SK-N-SH treated with all-trans-retinoic acid at 6 μM for 48 hours (cell line): ENCODE measurements around the gene USP15.
"Not testable (repeated sequence)": the region's sequence is repeated elsewhere in the genome, so short reads cannot be mapped to it uniquely, and the experiment has no call there.

Experiments used
- ARNTL ChIP-seq: fragments of 450-650 bp; formaldehyde crosslinking; IDR thresholded peaks from 2 replicates; pipeline ENCODE4 v1.5.0; 2020; ENCODE audit warnings: low read depth, mild to moderate bottlenecking, moderate library complexity, borderline replicate concordance
- CREB5 ChIP-seq: fragments of 250-450 bp; sonication (Bioruptor Pico); IDR thresholded peaks from 2 replicates; pipeline ENCODE4 v1.5.1; 2020; ENCODE audit warnings: low read depth, mild to moderate bottlenecking, moderate library complexity
- ESRRG ChIP-seq: fragments of 250-450 bp; sonication (Bioruptor Pico); IDR thresholded peaks from 2 replicates; pipeline ENCODE4 v1.6.1; 2021; ENCODE audit warnings: mild to moderate bottlenecking
- OSR1 ChIP-seq: fragments of 250-450 bp; sonication (Bioruptor Pico); IDR thresholded peaks from 2 replicates; pipeline ENCODE4 v1.8.0; 2022; ENCODE audit warnings: moderate library complexity, mild to moderate bottlenecking, inconsistent platforms
- TOX ChIP-seq: fragments of 250-450 bp; sonication (Bioruptor Pico); IDR thresholded peaks from 2 replicates; pipeline ENCODE4 v1.8.0; 2021; ENCODE audit warnings: mild to moderate bottlenecking, moderate library complexity, borderline replicate concordance
- ZFP30 ChIP-seq: fragments of 450-650 bp; formaldehyde crosslinking; IDR thresholded peaks from 2 replicates; pipeline ENCODE4 v1.5.0; 2022; ENCODE audit warnings: mild to moderate bottlenecking, moderate library complexity
- ZNF70 ChIP-seq: fragments of 450-650 bp; formaldehyde crosslinking; IDR thresholded peaks from 2 replicates; pipeline ENCODE4 v1.5.0; 2020; ENCODE audit warnings: mild to moderate bottlenecking, moderate library complexity
- TF ChIP-seq, protein P1 (sequence below): fragments of 250-450 bp; sonication (Bioruptor Pico); IDR thresholded peaks from 2 replicates; pipeline ENCODE4 v1.5.1; 2021; ENCODE audit warnings: mild to moderate bottlenecking, moderate library complexity
- TF ChIP-seq, protein P2 (sequence below): fragments of 250-450 bp; sonication (Bioruptor Pico); IDR thresholded peaks from 2 replicates; pipeline ENCODE4 v1.8.0; 2021; ENCODE audit warnings: low read depth, mild to moderate bottlenecking, moderate library complexity, borderline replicate concordance
- TF ChIP-seq, protein P3 (sequence below): fragments of 250-450 bp; sonication (Bioruptor Pico); IDR thresholded peaks from 2 replicates; pipeline ENCODE4 v1.8.0; 2020; ENCODE audit warnings: mild to moderate bottlenecking, moderate library complexity, borderline replicate concordance

DNA sequence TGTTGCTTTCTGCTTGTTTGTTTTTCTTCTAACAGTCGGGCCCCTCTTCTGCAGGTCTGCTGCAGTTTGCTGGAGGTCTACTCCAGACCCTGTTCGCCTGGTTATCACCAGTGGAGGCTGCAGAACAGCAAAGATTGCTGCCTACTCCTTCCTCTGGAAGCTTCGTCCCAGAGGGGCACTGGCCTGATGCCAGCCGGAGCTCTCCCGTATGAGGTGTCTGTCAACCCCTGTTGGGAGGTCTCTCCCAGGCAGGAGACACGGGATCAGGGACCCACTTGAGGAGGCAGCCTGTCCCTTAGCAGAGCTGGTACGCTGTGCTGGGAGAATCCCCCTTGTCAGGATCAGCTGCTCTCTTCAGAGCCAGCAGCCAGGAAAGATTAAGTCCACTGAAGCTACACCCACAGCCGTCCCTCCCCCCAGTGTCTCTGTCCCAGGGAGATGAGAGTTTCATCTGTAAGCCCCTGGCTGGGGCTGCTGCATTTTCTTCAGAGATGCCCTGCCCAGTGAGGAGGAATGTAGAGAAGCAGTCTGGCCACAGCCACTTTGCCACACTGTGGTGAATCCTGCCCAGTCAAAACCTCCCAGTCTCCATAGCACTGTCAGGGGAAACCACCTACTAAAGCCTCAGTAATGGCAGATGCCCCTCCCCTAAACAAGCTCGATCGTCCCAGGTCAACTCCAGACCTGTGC, 82.6 kb downstream of the USP15 start:
- TF ChIP-seq, protein P1, sequence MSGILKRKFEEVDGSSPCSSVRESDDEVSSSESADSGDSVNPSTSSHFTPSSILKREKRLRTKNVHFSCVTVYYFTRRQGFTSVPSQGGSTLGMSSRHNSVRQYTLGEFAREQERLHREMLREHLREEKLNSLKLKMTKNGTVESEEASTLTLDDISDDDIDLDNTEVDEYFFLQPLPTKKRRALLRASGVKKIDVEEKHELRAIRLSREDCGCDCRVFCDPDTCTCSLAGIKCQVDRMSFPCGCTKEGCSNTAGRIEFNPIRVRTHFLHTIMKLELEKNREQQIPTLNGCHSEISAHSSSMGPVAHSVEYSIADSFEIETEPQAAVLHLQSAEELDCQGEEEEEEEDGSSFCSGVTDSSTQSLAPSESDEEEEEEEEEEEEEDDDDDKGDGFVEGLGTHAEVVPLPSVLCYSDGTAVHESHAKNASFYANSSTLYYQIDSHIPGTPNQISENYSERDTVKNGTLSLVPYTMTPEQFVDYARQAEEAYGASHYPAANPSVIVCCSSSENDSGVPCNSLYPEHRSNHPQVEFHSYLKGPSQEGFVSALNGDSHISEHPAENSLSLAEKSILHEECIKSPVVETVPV (CRISPR knock-in tag): not testable (repeated sequence)
- TF ChIP-seq ARNTL (CRISPR knock-in tag); ZFP30; ESRRG (CRISPR knock-in tag); CREB5 (CRISPR knock-in tag); OSR1 (CRISPR knock-in tag); TOX (CRISPR knock-in tag); ZNF70: not testable (repeated sequence)
- TF ChIP-seq, protein P2, sequence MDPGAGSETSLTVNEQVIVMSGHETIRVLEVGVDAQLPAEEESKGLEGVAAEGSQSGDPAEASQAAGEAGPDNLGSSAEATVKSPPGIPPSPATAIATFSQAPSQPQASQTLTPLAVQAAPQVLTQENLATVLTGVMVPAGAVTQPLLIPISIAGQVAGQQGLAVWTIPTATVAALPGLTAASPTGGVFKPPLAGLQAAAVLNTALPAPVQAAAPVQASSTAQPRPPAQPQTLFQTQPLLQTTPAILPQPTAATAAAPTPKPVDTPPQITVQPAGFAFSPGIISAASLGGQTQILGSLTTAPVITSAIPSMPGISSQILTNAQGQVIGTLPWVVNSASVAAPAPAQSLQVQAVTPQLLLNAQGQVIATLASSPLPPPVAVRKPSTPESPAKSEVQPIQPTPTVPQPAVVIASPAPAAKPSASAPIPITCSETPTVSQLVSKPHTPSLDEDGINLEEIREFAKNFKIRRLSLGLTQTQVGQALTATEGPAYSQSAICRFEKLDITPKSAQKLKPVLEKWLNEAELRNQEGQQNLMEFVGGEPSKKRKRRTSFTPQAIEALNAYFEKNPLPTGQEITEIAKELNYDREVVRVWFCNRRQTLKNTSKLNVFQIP (CRISPR knock-in tag): not testable (repeated sequence)
- TF ChIP-seq, protein P3, sequence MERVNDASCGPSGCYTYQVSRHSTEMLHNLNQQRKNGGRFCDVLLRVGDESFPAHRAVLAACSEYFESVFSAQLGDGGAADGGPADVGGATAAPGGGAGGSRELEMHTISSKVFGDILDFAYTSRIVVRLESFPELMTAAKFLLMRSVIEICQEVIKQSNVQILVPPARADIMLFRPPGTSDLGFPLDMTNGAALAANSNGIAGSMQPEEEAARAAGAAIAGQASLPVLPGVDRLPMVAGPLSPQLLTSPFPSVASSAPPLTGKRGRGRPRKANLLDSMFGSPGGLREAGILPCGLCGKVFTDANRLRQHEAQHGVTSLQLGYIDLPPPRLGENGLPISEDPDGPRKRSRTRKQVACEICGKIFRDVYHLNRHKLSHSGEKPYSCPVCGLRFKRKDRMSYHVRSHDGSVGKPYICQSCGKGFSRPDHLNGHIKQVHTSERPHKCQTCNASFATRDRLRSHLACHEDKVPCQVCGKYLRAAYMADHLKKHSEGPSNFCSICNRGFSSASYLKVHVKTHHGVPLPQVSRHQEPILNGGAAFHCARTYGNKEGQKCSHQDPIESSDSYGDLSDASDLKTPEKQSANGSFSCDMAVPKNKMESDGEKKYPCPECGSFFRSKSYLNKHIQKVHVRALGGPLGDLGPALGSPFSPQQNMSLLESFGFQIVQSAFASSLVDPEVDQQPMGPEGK: not testable (repeated sequence)
